ENCODE results near the gene MSI2.
A peak's percentile ranks its signal among the peaks of the same experiment; 100 is the strongest.
"Not testable (repeated sequence)": the region's sequence is repeated elsewhere in the genome, so short reads cannot be mapped to it uniquely, and the experiment has no call there.

Gene MSI2

DNA sequence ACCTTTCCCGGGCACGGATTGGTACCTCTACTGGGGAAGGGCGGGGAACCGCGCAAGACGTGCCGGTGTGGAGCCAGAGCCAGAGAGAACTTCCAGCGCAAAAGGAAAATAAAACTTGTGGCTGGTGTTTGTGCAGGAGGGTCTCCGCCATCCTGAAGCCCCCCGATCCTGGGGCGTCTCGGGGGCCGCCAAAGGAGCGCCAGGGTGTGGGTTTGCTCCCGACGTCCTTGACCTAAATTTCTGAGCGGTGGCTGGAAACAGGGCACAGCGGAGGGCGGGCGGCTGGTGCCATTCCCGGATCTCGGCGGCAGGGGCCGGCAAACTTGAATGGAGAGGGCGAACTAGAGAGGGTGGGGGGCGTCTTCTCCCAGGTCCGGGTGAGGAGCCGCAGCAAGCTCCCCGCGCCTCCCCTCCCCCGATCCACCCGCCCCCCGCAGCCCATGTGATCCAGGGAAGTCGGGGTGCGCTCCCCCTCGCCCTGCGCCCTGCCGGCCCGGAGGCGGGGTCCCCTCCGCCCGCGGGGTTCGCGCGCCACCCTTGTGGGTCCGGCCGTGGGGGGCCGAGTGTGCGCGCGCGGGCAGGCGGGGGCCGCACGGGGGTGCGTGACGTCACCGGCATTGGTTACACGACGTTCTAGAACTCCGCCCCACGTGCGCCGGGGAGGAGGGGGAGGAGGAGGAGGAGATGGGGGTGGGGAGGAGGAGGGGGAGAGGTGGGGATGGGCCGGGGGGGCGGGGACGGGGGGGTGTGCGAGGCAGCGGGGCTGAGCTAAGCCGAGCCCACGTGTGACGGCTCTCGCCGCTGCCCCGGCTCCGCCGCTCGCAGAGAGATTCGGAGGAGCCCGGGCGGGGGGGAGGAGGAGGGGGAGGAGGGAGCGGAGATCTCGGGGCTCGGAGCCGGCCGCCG is at the start of gene MSI2:
MSI2 (plus strand) TSS at position 748 of the 906 bp plus-strand sequence. CDS start 220 bp downstream, outside the sequence.
- peak; percentile 73 for DNase-seq

DNA sequence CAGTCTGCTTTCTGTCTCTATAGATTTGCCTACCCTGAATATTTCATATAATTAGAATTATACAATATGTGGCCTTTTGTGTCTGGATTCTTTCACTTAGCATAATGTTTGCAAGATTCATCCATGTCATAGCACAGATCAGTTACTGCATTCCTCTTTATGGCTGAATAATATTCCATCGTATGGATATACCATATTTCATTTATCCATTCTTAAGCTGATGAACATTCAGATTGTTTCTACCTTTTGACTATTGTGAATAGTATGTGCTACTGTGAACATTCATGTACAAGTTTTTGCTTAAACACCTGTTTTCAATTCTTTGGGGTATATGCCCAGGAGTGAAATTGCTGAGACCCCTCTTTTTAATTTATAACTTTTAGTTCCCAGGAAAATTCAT is 49.4 kb upstream of the MSI2 start:
- no peak for DNase-seq

DNA sequence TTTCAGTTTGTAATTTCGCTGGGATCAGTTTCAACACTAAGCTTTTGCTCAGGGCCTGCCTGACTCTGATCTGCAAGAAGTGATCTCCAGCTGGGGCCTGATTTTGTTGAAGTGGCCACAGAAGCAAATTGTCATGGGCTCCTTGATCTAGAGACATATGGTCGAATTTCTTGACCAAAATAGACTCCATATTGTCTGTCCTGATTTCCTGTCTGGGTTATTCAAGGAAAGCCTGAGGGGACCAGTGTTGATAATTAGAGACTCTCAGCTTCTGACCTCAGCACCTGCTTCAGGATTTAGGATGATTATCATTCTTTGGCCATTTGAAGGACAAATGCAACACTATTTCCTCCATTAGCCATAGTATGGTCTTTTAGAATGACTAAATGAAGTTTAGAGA is 48.9 kb upstream of the MSI2 start:
- DNase-seq, result no peak

DNA sequence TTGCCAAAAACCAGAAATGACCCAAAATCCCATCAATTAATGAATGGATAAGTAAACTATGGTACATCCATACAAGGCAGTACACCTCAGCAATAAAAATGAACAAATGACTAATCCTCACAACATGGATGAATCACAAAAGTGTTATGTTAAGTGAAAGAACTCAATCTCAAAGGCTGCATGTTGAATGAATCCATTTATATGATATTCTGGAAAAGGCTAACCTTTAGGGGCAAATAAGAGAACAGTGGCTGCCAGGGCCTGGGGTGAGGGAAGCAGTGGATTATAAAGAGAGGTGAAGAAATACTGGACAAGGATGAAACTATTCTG is 46.1 kb upstream of the MSI2 start:
- DNase-seq, result no peak

DNA sequence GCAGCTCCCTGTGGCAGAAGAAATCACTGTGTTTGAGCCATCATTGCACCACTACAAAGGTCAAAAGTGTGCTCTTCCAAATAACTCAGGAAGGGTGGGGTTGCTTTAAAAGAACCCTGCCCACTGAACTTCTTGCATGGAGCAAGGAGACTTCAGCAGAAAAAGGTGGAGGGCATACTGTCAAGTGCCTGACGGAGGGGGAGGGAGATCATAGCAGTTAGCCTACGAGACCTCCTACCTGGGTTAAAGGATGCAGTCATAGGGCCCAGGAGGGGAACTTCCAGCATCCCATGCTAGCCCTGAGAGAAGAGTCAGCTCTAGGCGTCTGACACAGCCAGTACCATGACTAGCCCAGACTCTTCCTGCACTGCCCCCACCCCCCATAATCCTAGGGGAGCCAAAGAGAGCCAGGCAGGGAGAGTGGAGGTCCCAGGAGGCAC is 45.3 kb upstream of the MSI2 start:
- no peak for DNase-seq

DNA sequence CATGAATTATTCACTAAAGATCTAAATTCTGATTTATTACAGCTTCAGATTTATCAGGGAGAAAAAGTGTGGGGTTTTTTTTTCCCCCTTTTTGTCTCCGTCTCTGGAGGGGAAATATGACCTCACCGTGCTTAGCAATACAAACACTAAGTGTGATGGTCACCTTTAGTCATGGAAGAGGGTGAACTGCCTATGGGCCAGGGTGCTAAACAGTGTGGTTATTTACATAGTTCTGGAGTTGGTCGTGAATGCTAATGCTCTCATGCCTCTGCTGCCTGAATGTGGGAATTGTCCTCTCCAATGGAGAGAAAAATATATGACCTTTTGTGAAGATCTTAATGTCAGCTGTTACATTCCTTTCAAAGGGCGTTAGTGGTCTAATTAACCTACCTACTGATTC is 44.8 kb upstream of the MSI2 start:
- no peak for DNase-seq

DNA sequence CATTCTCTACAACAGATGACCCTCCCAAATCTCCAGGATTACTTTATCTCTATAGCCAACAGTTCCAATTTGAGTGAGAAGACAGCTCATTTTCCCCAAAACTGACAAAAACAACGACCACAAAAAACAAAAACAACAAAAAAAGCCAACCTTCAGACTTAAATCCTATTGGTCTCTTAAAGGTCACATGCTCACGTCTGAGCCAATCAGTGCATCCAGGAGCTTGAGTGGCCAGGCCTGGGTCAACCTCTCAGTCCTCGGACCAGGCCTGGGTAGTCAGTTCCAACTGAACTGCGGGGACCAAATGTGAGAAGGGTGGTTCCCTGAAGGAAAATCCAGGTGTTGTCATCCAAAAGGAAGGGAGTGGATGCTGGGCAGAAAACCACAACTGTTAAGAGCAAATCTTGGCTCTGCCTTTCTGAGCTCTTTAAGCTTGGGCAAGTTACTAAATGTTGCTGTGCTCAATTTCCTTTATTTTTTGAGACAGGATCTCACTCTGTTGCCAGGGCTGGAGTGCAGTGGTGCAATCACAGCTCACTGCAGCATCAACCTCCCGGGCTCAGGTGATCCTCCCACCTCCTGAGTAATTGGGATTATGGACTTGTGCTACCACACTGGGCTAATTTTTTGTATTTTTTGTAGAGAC is 43.0 kb upstream of the MSI2 start:
- DNase-seq, result no peak

DNA sequence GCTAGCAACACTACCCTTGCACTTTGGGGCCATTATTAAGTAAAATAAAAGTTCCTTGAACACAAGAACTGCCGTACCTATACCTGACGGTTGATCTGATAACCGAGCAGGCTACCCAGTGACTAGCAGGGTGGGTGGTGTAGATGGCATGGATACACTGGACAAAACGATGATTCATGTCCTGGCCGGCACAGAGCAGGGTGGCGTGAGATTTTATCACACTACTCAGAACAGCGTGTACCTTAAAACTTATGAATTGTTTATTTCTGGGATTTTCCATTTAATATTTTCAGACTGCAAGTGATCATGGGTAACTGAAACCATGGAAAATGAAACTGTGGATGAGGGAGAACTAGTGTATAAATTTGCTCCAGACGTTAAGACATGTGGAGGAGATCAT is 41.0 kb upstream of the MSI2 start:
- DNase-seq, result no peak

DNA sequence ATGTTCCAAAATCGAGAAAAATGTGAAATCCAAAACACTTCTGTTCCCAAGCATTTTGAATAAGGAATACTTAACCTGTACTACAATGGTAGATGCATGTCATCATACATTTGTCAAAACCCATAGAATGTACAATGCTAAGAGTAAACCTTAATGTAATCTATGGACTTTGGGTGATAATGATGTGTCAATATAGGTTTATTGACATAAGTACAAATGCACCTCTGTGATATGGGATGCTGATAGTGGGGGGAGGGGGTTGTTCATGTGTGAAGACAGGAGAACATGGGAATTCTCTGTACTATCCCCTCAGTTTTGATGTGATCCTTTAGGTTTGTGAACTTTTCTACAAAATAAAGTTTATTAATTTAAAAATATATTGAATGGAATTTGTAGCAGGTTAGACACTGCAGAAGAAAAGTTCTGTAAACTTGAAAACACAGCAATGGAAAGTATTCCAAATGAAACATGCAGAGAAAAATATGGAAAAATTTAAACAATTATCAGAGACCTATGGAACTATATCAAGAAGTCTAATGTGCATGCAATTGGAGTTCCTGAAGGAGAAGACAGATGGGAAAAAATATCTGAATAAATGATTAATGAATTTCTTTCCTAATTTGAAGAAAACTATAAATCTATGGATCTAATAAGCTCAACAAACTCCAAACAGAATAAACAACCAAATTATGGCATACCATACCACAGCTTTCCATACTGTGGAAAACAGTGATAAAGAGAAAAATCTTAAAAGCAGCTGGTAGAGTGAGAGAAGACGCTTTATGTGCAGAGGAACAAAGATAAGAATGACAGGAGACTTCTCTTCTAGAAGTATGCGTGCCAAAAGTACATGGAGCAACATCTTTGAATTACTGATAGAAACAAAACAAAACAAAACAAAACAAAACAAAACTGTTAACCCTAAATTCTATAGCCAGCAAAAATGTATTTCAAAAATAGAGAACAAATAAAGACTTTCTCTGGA is 34.7 kb upstream of the MSI2 start:
- no peak for DNase-seq

DNA sequence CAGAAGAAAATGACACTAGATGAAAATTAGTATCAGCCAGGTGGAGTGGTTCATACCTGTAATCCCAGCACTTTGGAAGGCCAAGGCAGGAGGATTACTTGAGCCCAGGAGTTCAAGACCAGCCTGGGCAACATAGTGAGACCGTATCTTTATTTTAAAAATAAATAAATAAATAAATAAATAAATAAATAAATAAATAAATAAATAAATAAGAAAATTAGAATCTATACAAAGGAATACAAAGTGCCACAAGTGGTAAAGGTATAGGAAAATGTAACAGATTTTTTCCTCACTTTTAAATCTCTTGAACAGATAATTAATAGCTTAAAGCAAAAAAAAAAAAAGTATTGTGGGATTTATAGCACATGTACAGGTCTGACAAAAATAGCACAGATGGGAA is 33.9 kb upstream of the MSI2 start:
- DNase-seq, result not testable (repeated sequence)

DNA sequence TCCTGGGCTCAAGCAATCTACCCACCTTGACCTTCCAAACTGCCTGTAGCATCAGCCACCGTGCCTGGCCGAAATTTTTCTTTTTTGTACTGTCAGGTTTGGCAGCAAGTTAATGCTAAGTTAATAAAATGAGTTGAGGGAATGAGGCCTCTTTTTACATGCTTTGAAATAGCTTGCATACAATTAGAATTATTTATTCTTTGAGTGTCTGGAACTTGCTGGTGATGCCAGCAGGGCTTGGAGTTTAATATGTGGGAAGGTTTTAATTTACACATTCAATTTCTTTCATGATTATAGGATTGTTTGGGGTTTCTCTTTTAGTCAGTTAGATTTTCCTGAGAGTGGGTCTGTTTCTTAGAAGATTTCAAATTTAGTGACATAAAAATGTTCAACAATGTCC is 31.2 kb upstream of the MSI2 start:
- no peak for DNase-seq

DNA sequence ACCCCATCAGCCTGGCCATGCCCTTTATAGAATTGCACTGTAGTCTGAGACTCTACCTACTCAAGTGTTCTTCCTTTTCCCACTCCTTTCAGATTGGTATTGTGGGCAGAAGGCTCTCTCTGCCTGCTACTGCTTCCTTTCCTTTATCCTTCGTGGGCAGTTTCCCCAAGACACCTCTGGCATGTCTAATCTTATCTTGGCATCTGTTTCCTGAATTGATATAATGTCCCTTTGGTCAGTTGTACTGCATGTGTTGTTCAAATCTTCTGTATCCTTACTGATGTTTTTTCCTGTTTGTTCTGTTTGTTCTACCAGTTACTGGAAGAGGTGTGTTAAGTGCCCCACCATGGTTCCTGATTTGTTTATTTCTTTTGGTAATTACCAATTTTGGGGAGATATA is 29.5 kb upstream of the MSI2 start:
- no peak for DNase-seq

DNA sequence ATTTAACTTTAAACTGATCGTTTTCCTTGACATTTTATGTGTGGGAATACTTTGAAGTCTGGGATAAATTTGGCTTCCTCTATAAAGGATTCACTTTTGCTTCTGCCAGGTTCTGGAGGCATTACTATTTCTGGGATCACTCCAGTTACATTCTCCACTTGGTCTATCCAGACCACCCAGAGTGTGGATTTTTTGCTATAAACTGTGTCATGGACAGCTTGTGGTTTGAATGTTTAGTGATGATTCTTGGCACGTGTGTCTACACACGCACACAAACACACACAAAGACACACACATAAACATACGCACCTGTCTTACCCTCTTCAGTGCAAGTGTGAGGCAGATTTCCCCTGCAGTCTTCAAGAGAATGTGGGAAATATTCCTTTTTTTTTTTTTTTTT is 27.4 kb upstream of the MSI2 start:
- no peak for DNase-seq

DNA sequence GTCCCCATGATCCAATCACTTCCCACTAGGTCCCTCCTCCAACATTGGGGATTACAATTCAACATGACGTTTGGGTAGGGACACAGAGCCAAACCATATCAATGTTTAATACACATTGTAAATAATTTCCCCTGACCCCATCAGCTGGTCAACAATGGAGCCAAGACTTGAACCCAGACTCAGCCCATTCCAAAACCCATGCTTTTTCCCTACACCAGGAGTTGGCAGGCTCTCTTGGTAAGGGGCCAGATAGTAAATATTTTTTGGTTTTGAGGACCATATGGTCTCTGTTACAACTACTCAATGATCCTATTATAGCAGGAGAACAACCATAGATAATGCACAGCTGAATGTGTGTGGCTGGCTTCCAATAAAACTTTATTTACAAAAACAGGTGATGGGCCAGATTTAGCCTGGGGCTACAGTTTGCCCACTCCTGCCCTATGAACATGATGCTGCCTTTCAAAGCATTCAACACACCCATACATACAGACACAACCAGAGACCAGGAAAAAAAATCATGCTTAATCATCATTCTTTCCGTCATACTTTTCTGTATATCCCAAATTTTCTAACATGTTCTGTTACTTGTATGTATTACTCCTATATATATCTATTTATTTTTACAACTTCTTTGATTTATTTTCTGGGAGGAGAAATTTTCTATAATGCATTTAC is 22.1 kb upstream of the MSI2 start:
- peak; percentile 79 for DNase-seq

DNA sequence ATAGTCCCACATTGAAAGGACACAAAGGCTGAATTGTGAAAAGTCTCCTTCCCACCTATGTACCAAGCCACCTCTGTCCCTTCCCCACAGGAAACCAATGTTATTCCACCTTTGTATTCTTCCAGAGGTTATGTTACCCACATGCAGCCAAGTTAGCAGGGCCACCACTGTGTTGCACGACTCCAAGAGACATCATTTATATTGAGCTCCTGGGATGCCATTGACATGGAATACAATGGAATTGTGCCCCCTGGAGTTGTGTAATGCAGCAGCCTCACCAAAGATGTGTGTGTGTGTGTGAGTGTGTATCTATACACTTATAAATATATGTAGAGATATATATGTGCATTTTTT is 21.6 kb upstream of the MSI2 start:
- no peak for DNase-seq

DNA sequence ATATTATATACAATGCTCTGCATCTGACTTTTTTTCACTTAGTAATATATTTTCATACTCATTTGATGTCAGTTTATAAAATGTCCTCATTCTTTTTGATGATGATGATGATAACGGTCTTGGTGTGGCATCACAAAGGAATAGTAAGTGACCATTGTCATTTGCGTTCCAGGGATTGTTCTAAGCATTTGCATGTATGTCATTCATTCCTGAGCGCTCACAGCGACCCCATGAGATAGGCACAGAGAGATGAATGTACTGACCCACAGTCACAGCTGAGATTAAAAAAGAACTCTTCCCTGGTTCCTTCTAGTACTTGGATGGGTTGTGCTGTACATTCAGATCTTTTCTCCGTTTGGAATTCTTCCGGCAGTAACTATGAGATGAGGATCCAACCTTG is 21.2 kb upstream of the MSI2 start:
- DNase-seq, result no peak

DNA sequence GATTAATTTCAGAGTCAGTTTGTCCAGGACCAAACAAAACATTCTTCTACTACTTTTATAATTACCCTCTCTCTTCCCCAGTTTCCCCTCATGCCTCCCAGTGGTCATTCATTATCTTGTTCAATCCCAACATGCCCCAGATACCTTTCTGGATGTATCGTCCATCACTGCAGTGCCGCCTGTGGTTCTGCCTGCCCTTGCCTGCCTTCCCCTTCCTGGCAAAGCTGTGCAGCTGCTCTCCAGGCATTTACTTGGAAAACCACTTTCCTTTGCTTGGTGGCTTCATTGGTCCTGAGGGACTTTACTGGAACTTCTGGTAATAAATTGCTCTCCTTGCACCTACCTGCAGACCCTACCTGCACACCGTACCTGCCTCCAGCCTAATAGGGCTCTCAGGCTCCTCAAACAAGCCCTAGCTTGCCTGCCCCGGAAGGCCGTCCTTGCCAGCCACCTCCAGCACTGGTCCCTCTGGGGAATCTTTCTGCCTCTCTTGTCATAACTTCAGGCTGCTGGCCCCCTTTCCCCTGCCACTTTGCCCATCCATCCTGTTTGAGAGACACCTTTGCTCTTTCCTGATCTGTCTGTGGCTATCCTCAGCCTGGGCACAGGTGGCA is 19.5 kb upstream of the MSI2 start:
- DNase-seq, result no peak

DNA sequence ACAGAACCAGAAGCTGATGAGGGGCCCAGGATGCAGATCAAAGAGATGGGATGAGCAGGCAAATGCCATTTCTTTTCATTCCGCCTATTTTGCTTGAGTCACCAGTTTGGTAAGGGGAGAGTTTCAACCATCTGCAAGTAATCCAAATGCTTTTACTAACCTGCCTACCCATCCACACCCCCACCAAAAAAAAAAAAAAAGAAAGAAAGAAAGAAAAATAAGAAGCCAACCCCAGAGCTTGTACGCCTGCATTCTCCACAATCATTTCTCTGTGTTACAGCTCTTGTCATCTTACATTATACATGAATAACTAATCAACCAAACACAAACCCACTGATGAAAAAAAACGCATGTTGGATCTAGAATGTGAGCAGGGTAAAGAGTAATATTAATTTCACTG is 15.7 kb upstream of the MSI2 start:
- DNase-seq, result no peak

DNA sequence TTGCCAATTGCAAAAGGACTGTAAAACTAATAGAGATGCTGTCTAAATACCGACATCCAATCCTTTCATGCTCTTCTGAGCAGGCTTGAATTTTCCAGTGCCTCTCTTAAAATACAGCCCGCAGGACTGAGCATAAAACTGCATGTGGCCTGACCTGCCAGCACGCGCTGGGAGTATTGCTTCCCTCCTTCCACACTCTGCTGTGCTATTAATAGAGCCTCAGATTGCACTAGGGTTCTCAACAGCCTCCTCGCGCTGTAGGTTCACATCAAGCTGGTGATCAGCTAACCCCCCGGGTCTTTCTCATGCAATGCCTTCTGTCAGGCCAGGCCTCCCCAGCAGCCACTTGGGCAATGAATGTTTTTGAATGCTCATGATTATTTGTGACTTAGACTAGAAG is 14.2 kb upstream of the MSI2 start:
- DNase-seq, result no peak

DNA sequence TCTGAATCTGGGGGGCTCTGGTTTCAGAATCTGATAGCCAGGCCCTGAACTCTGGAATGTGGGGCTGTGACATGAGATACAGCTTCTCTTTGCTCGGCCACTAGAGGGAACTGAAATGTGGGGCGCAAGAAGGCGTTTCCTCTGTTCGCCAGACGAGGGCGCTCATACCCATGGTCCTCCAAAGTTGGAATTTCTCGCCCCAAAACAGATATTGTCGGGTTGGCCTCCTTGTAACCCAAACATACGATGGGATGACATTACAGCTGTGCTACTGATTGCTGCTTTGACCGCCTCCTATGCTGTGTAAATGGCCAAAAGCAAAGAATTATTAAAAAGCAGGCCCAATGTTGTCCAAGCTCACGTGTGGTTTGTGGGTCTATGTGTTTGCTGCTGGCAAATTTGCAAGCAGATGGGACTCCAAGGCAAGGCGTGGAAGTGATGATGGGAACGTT is 13.1 kb upstream of the MSI2 start:
- DNase-seq, result peak; percentile 22

DNA sequence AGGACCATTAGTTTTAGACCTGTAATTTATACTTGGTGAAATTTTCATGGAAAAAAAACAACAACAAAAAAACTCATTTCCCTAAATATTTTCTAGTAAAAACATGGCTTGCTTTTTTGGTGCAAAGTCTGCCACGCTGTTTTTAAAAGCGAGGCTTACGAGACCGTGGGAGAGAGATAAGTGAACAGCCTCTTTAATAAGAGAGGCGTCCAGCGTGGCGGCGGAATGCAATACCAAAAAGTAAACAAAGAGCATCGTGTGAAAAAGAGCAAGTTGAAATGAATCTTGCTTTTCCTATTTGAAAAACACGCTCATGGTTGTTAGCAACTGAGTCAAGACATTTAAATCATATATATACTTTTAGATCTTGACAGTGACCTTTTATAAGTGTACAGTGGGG is 10.5 kb upstream of the MSI2 start:
- no peak for DNase-seq

DNA sequence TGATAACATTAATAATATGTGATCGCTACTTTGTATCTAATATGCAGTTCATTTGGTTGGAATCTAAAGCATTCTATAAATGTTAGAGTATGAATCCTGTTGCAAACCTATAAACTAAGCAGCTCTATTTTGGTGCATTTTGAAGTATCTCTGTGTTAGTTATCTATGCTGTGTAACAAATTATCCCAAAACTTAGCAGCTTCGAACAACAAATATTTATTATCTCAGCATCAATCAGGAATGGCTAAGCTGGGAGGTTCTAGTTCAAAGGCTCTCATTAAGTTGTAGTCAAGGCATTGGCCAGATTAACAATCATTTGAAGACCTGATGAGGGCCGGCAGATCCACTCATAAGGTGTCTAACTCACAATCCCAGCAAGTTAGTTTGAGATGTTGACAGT is 10.1 kb upstream of the MSI2 start:
- DNase-seq, result no peak

Measured in NCI-H1092 treated with DMSO at 0.1 percent for 48 hours (cell line).